Astrocyte (in vitro differentiated cells and primary cell): ENCODE results near the gene ABHD17A.

Experiments used
- CTCF ChIP-seq: IDR thresholded peaks from 2 replicates; pipeline ENCODE4 v1.5.1; 2011; ENCODE audit warnings: low read depth, mild to moderate bottlenecking, inconsistent platforms, low read length, moderate library complexity; ENCODE audit not compliant: insufficient read depth
- EZH2 ChIP-seq: IDR thresholded peaks from 2 replicates; pipeline ENCODE4 v1.6.1; 2012; ENCODE audit warnings: mild to moderate bottlenecking, low read length, inconsistent platforms; ENCODE audit not compliant: insufficient read depth

- TF ChIP-seq CTCF, result no peak
- no peak for TF ChIP-seq EZH2
Measured at GRCh38 chr19:1855040-1855827, 30.1 kb downstream of the ABHD17A start.
